HG03064 (cell line): ENCODE results near the gene TAS2R16.

Source experiments
- ATAC-seq: cut with Tn5 transposase; IDR thresholded peaks from one replicate; pipeline ENCODE4 v1.9.1; 2021; ENCODE audit warnings: low read depth; ENCODE audit not compliant: unreplicated experiment

Gene TAS2R16, protein sequence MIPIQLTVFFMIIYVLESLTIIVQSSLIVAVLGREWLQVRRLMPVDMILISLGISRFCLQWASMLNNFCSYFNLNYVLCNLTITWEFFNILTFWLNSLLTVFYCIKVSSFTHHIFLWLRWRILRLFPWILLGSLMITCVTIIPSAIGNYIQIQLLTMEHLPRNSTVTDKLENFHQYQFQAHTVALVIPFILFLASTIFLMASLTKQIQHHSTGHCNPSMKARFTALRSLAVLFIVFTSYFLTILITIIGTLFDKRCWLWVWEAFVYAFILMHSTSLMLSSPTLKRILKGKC

DNA sequence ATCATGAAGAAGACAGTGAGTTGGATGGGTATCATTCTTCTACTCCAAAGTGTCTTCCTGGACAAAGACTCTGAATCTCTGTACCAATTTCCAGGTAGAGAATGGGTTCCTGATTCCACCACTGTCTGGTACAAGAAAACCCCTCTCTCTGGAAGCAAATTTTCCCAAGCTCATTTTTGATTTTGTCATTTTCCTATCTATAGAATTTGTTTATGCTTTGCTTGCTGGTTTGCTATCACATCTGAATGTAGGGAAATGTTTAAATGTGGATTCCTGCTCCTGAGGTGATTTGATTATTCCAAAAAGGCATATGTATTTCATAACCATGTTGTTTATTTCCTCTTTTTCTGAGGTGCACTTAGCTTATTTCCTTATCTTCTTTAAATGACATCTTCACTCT, at the start of gene TAS2R16:
Gene TAS2R16, minus strand, starts transcription at position 101 of the 400 bp plus-strand sequence. Its CDS starts 66 bp downstream, at position 35.
- no peak for ATAC-seq

DNA sequence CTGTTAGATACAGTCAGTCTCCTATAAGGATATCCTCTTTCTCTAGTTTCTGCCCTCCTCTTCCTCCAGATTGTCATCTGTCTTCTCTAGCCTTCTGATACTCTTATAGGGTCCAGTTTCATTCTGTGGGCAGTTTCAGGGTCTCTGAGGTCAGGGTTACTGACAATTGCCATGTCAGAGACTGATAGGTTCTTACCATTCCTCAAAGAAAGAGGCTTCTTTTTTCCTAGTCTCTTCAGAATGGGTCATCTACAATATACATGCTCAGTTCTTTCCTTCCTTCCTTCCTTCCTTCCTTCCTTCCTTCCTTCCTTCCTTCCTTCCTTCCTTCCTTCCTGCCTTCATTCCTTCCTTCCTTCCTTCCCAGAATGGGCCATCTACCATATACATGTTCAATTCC, 48.1 kb upstream of the TAS2R16 start:
- ATAC-seq: no peak

DNA sequence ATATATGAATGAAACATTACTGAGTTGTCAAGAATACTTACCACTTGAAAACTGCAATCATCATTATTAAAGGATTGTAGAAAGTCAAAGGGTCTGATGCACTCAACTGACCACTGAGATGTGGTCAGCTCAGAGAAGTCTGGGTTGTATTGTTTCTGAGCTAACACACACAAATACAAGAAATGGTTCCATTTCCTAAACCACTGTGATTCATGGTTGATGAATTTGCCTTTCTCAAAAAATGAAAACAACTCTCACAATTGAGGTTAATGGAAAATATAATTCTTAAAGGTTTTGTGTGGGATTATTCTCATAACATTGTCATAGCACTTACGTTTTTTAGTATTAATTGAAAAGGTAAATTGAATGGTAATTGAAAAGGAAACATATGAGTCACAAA, 45.6 kb upstream of the TAS2R16 start:
- ATAC-seq: no peak

DNA sequence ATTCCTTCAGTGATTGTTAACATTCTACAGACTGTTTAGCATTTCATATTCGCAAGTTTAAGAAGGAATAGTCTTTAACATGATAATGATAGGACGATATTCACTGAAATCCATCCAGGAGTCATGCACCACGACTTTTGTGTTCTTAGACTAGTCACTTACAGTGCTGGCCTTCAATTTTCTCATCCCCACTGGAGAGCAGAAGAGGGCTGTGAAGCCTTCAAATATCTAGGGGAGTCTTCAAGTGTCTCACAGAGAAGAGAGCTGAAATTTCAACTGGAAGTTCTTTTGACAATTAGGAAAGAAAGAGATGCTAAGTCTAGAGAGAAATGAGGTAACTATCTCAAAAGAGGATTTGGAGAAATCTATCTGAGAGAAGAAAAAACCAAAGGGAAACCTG, 43.8 kb upstream of the TAS2R16 start:
- no peak for ATAC-seq

DNA sequence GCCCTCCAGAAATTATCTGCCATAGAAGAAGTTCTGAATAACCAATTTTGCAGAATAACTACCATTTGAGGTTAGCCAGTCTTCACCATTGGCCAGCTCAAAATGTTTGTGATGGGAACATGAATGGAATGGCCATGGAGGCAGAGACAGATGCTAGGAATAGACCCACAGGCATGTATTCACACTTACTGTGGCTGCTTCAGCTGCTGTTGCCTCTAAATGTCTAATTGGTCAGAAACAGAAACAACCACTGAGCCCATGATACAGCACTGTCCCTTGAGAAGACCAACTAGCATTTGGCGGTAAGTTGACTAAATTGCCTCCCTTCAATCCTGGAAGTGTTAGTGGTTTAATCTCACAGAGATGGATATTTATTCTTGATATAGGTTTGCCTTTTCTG, 38.6 kb upstream of the TAS2R16 start:
- ATAC-seq: no peak

DNA sequence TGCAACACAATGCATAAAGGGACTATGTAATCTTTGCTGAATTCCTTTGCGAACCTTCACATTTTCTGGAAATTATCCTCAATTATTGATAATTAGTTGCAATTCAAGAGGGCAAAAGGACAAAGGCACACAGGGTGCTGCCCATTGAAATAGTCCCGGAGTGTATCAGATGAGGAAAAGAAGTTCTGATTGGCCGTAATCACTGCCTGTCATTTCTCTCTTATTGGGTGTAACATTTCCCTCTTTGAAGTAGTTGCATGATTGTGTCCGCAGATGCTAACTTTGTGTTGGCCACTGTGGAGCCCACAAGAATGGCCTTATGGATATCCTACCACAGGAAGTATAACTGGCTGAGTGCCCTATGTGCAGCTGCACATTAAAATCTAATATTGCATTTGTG, 35.1 kb upstream of the TAS2R16 start:
- no peak for ATAC-seq

DNA sequence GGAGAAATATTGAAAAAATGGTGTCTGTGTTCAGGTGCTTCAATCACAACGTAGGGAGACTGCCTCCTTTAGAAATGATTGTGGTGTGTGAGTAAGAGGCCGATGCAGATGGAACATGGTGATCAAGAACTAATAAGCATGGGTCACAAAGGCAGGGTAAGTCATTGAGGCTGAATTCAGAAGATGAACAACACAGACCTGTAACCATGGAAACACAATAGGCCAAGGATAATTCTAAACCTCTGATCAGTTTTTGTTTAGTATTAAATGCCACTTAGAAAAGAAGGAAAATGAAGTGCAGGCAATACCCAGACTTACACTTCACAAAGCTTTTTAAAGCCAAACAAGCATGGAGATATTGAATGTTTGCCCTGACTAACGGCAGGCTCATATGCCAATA, 32.8 kb upstream of the TAS2R16 start:
- no peak for ATAC-seq

DNA sequence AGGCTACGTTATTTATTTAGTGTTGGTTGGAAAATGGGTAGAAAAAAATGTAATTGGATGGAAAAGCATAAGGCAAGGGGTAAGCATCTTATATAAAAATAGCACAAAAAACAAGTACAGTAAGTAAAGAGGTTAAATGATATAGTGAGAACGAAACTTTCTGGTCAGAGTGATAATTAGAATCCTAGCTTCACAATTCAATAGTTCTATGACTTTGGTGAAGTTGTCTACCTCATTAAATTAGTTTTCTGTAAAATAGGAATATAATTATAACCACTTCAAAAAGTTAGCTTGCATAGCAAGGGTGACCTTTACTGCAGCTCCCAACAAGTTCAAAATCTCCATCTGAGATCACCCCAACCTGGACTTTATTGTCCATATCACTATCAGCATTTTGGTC, 30.8 kb upstream of the TAS2R16 start:
- ATAC-seq: no peak

DNA sequence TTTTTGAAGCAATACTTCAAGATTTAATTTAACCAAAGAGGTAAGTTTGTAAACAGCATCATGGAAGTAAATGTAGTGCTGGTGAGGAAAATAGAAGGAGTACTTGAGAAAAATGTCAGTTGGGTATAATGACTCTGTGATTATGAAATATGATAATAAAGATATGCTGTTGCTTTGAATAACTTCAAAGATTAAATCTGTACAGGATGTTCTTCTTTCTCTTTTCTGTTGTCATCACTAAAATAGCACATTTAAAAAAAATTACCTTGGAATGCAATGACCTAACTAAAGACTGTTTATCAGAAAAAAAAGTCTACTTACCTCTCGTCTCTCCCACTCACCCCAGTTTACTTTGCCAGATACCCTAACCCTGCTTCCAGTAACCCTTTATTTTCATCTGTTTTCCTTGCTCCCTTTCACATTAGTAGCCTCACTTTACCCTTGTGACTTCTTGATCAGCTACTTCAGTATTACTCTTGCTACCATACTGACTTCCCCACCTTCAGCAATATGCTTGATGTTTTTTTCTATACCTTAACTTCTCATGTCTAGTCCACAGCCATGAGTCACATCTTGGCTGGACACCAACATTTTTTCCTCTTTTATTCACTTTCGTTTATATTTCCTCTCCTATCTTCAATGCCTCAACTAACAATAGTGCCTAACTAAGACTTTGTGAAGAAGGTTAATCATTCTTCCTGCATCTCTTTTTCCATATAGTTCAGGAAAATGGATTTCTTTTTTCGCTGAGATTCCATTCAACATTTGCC, 29.7 kb upstream of the TAS2R16 start:
- ATAC-seq: no peak

DNA sequence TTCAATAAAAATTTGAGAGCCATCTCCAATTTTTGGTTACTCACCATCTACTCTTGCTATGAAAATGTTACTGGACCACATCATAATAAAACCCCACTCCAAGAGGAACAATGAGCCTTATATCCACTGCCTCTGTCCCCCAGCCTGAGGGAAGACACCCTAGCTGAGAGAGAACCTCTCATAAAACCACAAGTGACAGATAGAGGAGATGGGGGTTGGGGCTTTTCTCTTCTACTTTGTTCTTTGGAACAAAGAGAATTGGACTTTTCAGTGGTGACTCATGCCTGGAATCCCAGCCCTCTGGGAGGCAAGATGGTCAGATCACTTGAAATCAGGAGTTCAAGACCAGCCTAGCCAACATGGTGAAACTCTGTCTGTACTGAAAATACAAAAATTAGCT, 27.6 kb upstream of the TAS2R16 start:
- ATAC-seq: no peak

DNA sequence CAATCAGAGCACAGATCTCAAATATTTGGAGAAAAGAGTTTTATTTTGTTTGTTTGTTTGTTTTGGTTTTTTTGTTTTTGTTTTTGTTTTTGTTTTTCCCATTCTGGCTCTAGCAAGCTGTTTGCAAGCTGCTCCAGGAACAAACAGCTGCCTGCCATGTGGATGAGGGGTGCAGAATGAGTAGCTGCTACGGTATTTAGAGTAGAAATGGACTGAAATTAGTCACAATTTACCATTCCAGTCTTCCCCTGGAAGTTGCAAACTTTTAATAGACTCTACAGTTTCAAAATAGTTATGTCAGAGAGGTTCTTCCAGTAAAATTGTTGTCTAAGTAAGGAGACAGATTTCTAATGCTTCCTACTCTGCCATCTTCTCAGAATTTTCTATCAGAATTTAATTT, 27.1 kb upstream of the TAS2R16 start:
- no peak for ATAC-seq

DNA sequence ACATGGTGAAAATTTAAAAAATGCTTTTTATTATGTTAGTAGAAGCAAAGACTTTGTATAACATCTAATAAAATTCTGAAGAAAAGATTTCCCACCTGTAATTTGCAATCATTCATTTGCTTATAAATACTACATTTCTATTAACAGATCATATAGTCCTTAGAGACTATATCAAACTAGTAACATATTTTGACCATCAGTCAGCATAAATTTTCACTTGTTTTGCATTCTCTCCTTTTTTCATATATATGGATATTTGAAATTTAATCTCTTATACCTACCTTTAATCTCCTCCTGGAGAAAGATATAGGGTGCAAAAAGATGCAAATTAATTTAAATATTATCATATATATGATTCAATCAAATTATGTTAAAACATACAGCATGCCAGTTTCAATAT, 16.9 kb upstream of the TAS2R16 start:
- no peak for ATAC-seq

DNA sequence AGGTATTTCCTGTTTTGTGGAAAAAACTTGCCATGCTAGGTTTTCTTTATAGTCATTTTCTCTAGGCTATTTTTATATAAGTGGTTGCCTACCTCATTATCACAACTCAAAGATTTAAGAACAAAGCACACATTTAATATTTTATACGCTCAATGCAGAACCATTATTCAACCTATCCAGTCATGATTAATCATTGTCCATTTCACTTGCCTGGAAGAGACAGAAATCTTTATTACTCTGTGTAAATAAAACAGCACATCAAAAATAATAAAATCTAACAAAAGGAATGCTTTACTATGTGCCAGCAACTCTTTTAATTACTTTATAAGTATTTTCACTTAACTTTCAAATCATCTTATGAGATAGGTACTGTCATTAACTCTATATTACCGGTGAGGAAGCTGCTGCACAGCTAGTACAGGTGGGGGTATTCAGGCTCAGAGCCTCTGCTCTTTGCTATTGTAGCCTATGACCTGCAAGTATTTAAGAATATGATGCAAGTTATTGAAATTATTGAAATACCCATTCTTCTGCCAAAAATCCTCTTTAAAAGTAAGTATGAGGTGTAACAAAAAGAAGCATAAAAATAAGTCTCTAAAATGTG, 16.4 kb upstream of the TAS2R16 start:
- ATAC-seq: no peak

DNA sequence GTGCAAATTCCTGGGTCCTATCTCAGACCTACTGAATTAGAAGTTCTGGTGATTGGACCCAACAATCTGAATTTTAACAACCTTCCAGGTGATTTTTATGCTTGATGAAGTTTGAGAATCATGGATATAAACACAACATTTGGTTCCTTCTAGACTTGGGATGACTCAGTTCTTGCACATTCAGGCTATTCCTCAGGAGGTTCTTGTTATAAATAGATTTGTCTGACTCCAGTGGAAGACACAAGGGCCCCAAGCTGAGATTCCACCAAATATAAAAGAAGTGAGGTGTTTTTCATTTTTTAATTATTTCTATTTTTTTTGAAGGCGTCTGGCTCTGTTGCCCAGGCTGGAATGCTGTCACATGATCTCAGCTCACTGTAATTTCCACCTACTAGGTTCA, 9.4 kb upstream of the TAS2R16 start:
- no peak for ATAC-seq

DNA sequence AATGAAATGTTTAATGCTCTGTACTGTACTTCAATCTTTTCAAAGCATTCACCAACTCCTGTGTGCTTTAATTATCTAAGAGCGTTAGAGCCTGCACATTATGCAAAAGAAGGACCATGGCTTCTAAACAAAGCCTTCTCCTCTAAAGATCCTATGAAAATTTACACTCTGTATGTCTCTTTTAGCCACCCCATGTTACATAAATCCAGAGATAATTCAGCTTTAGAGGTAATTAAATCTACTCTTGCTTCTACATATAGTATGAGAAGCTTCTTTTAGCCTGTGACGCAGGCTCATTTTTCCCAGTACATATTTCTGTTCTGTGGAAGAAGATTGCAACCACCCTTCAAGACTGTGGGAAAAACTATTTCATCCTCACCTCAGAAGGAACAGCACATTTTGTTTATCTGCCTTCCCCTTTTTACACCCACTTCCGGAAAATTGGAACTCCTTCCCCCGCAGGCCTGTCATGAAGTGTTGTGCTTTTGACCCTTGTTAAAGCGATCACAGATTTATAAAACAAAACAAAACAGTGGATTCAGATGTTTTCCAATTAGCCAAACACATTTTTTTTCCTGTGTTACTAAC, 8.1 kb upstream of the TAS2R16 start:
- ATAC-seq: no peak

DNA sequence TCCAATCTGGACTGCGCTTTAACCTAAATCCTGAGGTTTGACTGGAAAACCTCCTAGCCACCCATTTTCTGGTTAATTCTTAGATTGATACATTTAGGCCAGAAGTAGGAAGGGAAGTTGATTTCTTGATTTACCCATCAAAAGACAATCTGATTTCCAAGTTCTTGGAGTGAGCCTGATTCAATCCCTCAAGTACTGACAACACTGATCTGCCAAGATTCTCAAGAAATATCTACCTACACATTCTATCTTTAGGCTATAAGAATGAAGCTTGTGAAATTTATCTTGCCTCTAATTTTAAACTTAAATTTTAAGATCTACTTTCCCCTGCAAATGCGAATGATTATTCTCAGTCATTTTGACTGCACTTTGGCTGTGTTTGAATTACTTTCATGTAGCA, 5.9 kb downstream of the TAS2R16 start:
- no peak for ATAC-seq

DNA sequence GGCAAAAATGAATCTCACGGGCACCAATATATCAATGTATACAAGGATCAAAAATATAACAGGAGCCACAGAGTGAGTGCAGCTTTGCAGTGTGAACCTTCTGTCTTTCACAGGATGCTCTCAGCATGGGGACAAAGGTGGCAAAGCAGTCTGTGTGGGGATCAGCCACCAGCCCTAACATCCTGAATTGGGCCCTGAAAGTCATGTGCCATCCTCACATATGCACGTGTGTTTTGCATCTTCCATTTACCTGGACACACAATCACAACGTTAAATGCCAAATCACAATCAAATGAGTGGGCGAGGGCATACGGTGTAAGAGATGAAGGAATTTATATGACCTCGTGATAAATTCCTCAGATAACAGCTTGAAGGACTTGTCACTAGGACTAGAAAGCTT, 6.5 kb downstream of the TAS2R16 start:
- ATAC-seq: no peak

DNA sequence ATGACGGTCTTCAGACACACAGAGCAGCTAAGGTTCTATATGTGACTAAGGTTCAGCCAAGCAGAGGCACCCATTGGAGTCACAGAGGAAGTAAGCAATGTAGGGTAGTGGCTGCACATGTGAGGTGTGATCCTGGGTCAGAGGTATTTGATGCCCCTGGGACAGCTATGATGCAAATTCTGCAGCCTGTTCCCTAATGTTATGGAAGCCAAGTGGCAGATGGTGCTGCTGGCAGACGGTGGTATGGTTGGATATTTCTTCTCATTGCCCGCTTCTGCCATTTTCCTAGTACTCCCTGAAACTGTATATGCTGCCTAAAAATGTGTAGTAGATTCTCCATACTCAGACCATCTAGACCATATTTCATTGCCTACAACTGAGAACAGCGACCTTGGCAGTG, 7.2 kb downstream of the TAS2R16 start:
- no peak for ATAC-seq

DNA sequence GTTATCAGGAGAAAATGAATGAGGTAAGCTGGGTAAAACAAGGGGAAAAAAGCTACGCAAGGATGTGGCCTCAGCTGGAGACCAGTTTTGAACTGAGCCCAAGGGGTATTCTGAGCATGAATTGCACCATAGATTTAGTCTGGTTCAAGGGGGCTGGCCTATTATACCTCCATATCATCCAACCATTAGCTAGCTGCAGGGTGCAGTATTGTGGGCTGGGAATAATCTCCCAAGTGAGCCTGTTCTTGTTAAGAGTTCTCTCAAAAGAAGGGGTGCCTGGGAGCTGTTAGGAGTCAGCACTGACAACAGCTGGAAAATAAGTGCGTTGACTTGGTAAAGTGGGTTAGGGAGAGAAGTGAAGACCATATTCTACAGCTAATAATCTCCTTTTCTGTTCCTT, 8.0 kb downstream of the TAS2R16 start:
- ATAC-seq: no peak

DNA sequence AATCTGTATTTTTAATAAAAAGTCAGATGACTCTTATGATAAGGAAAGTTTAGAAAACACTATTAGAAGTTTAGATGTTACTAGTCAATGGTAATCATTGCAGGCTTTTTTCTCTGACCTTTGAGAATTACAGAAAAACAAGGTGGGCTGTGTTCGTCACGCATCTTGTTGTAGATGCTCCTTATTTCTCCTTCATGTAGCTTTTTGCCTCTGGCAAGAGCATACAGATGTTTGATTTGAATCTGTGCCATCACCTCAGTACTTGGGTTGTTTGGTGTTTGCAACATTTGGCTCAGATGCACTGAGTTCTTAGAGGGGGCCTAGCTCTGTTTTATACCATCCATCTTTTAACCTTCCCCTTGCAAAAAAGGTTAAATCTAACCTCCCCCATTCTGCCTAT, 11.5 kb downstream of the TAS2R16 start:
- ATAC-seq: no peak

DNA sequence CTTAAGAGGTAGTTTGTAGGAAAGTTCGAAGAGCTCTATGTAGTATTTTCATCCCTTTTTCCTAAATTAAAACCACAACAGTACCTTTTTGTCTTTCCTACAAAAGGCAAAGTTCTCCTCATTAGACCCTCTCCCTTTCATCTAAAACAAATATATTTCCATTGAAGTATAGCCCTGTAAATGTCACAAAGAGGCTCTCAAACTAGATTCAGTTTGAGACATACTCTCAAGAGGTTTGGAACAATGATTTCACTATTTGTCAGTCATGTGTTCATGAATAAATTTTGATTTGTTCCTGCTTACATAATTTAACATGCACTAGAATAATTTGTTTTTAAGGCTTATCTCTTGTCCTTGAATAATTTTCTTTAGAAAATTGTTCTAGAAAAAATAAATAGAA, 12.2 kb downstream of the TAS2R16 start:
- no peak for ATAC-seq

DNA sequence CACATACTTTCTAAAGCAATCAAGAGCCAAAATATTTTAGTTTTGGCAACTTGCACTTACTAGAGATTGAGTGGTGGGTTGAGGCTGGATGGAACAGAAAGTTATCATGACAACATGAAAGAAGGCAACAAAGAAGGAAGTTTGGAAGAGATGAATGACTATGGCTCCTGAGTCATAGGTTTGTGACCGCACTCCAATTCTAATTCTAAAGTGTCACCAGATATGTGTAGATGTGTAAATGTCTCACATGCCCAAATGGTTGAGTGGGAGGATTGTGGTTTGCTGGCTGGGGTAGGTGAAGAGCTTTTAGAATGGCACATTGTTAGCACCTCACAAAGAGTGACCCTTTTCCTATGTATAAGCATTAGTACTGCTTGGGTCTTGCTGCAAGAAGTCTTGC, 20.2 kb downstream of the TAS2R16 start:
- no peak for ATAC-seq
